Activated naive CD4-positive, alpha-beta T cell treated with anti-CD3 and anti-CD28 coated beads, Interleukin-2, amount 50 U/mL, for 16 hours (primary cell): ENCODE data around the gene STMN3.
A peak's percentile ranks its signal among the peaks of the same experiment; 100 is the strongest.

Experiments
- DNase-seq: peaks from one replicate; pipeline ENCODE4 v3.0.0-alpha.2; 2020

Gene STMN3

DNA sequence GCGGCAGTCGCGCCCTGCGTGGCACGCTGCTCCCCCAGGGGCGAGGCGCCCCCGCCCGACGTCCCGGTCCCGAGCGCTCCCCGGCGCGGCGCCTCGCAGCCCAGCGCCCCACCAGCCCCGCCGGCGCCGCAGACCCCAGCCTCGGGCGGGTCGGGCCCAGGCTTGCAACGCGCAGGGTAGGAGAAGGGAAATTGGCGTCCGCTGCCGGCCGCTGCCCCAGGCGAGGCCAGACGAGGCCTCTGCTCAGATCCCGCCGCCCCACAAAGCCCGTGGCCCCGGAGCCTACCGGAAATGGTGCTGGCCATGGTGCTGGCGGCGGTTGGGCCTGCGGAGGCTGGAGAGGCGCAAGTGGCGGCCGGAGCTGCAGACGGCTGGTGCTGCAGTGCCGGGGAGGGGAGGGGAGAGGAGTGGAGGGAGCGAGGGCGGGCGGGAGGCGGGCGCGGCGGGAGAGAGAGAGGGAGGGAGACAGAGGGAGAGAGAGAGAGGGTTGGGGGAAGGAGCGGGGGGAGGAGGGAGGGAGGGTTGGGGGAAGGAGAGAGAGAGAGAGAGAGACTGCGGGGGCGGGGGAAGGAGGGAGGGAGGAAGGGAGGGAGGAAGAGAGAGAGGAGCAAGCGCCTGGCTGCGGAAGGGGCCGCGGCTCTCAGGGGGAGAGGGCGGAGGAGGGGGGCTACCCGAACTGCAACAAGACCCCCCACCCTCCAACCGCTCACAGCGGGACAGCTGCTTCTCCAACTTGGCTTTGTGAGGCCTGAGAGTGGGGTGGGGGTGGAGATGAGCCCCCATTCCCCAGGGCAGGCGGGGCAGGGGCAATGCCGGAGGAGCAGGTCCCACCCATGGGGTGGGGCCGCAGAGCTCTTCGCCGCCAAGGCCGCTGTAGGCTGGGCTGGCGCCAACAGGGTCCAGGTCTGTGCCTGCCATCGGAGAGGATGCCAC, at the start of gene STMN3:
Gene STMN3 (minus strand): TSS at position 384 of the 933 bp plus-strand sequence. CDS start 79 bp downstream, at position 305.
- peak; percentile 63 for DNase-seq

DNA sequence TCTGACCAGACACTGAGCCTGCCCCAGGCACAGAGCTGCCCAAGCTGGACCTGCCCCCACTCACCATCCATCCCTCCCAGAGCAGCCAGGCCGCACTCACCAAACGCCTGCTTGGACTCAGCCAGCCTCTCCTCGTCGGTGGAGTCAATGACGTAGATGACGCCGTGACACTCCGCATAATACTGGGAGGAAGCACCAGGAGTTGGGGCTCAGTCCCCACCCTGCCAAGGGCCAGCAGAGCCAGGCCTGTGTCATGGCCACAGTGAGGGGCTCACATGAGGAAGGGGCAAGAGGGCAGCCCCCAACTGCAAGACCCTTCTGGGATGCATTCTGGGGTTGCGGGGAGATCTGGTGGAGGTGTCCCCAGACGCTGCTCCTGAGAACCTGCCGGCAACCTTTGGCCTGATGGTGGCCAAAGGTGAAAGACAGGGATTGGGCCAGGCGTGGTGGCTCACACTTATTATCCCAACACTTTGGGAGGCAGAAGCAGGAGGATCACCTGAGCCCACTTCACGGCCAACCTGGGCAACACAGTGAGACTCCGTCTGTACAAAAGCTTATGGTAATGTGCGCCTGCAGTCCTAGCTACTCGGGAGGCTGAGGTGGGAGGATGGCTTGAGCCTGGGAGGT, 48.9 kb upstream of the STMN3 start:
- no peak for DNase-seq

DNA sequence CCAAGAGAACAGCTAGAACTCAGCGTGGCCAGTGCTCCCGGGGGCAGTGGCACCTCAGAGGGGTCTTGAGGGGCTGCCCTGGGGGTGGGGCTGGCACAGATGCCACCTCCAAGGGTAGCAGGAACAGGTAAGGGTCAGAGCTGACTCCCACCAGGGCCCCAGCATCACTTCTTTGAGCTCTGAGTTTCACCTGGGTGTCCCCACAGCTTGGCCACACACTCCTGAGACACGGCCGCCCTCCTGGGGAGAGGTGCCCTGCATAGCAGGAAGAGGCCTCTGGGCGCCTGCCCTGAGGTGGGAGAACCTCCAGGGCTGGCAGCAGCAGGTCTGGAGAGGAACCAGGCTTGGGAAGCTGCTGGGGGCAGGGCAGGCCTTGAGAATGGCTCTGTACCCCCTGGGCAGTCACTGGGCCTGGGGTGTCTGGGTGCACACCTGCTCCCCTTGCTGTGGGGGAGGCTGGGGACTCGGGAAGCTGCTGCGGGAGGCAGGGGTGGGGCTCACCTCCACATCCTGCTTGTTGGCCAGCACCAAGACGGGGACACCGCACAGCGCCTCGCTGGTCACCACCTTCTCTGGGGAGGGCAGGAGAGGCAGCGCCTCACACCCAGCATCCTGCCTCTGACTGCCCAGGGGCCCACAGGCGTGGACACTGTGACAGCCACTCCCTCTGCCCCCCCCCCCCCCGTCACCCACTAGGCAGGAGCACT, 48.3 kb upstream of the STMN3 start:
- no peak for DNase-seq

DNA sequence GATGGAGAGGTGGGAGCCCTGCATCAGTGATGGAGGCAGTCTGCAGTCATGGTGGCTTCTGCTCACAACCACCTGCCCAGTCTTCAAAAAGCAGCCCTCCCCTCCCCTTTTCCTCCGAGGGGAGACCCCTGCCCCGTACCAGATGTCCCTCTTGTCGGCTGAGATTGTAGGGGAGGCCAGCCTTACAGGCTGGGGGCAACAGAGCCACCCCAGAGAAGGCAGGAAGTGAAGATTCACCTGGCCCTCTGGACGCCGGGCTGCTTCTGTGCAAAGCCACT, 47.8 kb upstream of the STMN3 start:
- DNase-seq, result no peak

DNA sequence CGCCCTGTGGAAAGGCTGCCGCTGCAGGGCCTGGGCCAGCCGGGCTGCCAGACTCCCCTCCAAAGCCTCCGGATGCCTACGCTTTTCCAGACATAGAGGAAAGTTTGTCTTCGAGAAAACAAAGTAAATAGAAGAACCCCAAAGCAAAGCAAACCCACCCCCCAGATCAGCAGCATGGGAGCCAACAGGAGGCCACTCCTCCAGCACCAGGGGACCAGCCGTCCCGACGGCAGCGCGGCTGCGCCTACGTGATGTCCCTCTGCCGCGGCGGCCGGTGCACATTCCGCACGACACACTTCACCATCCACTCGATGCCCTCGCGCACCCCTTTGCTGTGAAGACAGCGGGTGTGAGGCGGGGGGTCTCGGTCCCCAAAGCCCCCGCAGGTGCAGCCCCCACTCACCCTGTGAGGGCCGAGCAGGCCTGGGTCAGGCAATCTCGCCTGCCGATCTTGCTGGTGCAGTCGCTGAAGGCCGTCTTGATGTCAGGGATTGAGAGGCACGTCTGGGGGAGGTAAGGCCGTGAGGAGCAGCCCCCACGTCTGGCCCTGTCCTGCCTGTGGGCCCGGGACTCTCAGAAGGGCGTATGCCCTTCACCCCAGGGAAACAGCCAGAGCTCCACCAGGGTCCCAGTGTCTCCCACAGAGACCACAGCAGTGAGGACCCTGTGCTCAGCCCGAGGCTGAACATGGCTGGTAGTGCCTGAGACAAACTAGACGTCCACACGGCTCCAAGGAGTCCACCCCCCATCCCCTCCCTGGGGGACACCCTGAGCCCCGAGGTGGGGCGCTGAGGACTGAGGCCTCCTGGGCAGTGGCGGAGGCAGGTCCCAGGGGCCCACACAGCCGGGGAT, 47.2 kb upstream of the STMN3 start:
- peak; percentile 10 for DNase-seq

DNA sequence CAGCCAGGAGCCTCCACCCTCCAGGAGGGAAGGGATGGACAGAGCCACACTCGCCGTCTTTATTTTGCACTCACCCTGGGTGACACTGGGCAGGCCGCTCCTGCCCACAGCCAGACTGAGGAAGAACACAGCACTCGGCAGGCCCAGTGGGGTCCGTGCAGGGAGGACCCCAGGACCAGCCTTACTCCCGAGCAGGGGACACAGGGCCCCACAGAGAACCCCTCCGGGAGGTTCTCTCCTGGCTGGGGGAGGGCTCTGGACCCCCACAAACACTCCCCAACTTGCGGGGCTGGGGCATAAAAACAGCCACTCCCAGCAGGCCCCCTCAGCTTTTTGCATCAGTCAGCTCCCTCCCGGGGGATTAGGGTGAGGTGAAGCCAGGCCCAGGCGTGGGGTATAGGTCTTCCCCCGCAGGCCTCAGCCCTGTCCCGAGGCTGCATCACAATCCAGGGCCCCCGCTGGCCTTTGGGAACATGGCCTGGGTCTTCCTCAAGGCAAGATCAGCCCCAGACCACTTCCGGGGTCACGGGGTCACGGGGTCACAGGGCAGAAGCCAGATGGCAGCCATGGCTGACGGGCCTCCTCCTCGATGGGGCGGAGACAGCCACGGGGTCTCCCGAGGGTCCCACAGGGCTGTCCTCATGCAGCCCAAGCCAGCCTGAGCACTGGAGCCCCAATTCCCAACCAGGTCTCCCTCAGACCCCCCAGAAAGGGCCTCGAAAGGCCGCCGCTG, 46.4 kb upstream of the STMN3 start:
- peak; percentile 10 for DNase-seq

DNA sequence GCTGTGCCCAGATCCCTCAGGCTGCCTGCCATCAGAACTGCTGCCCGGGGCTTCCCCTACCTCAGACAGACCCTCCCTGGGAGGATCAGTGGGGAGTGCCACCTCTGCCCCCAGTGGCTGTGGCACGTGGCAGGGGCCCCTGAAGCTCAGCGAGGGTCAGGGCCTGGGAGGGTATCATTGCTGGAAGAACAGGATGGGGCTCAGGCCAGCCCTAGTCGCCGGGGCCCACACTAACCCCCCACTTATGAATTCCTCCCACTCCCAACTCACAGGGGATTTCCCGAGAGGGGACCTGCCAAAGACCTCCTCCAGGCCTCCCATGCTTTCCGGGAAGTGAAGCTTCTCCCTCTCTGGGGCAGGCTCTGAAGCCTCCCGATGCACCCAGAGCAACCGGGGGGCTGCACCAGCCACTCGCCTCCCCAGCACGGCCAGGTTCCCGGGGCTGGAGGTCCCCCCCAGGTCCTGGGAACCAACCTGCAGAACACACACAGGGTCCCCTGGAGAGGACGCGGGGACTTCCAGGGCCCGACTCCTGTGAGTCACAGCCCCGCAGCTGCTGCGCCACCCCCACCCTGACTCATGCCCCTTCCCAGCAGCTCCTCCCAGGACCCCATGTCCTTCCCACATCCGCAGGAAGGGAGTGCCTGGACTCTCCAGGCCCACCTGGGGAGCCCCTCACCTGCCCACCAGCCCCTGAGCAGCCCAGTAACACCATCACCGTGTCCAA, 45.7 kb upstream of the STMN3 start:
- peak; percentile 47 for DNase-seq

DNA sequence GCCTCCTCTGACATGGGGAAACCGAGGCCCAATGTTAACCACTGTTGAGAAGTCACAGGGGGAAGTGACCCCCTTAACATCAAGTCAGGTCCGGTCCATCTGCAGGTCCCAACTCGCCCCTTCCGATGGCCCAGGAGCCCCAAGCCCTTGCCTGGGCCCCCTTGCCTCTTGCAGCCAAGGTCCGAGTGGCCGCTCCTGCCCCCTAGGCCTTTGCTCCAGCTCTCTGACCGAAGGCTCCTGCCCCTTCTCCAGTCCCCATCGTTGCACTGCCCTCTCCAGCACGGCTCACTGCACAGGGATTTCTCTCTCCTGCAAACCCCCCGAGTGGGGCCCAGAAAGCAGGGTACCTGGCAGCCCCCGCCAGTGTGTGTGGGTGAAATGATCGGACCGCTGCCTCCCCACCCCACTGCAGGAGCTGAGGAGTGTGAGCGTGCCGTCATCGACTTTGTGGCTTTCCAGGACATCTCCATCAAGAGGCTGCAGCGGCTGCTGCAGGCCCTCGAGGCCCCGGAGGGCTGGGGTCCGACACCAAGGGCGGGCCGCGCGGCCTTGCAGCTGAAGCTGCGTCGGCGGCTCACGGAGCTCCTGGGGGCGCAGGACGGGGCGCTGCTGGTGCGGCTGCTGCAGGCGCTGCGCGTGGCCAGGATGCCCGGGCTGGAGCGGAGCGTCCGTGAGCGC, 44.8 kb upstream of the STMN3 start:
- no peak for DNase-seq

DNA sequence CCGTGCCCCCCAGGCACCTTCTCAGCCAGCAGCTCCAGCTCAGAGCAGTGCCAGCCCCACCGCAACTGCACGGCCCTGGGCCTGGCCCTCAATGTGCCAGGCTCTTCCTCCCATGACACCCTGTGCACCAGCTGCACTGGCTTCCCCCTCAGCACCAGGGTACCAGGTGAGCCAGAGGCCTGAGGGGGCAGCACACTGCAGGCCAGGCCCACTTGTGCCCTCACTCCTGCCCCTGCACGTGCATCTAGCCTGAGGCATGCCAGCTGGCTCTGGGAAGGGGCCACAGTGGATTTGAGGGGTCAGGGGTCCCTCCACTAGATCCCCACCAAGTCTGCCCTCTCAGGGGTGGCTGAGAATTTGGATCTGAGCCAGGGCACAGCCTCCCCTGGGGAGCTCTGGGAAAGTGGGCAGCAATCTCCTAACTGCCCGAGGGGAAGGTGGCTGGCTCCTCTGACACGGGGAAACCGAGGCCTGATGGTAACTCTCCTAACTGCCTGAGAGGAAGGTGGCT, 44.2 kb upstream of the STMN3 start:
- peak; percentile 14 for DNase-seq

DNA sequence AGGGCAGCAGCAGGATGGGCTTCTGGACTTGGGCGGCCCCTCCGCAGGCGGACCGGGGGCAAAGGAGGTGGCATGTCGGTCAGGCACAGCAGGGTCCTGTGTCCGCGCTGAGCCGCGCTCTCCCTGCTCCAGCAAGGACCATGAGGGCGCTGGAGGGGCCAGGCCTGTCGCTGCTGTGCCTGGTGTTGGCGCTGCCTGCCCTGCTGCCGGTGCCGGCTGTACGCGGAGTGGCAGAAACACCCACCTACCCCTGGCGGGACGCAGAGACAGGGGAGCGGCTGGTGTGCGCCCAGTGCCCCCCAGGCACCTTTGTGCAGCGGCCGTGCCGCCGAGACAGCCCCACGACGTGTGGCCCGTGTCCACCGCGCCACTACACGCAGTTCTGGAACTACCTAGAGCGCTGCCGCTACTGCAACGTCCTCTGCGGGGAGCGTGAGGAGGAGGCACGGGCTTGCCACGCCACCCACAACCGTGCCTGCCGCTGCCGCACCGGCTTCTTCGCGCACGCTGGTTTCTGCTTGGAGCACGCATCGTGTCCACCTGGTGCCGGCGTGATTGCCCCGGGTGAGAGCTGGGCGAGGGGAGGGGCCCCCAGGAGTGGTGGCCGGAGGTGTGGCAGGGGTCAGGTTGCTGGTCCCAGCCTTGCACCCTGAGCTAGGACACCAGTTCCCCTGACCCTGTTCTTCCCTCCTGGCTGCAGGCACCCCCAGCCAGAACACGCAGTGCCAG, 43.6 kb upstream of the STMN3 start, which contains the start of gene TNFRSF6B:
Gene TNFRSF6B (plus strand): TSS at position 25 of the 729 bp plus-strand sequence. CDS start 116 bp downstream, at position 141.
- peak; percentile 44 for DNase-seq

DNA sequence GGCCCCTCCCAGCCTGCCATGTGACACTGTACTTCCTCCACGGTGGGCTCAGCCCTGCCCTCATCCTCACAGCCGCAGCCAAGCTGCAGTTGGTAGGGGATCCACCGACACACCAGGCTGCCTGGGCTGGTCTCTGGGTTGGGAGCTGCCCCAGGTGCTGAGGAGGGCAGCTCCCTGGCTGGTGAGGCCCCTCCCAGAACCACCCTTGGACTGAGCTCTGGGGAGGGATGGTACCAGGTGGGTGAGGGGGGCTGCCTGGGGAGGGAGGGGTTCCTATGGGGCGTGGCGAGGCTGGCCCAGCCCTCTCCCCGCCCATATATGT, 43.0 kb upstream of the STMN3 start:
- DNase-seq, result peak; percentile 35

DNA sequence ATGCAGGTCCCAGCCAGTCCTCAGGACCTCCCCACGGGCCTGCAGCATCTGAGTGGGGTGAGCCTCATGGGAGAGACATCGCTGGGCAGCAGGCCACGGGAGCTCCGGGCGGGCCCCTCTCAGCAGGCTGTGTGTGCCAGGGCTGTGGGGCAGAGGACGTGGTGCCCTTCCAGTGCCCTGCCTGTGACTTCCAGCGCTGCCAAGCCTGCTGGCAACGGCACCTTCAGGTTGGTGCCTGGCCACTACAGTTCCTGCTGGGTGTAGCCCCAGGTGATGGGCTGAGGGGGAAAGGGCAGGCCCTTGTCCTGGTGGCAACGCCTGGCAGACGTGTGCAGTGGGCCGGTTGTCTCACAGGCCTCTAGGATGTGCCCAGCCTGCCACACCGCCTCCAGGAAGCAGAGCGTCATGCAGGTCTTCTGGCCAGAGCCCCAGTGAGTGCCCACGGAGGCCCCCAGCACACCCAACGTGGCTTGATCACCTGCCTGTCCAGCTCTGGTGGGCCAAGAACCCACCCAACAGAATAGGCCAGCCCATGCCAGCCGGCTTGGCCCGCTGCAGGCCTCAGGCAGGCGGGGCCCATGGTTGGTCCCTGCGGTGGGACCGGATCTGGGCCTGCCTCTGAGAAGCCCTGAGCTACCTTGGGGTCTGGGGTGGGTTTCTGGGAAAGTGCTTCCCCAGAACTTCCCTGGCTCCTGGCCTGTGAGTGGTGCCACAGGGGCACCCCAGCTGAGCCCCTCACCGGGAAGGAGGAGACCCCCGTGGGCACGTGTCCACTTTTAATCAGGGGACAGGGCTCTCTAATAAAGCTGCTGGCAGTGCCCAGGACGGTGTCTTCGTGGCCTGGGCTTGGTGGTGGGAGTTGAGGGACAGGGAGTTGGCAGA, 42.4 kb upstream of the STMN3 start:
- peak; percentile 13 for DNase-seq

DNA sequence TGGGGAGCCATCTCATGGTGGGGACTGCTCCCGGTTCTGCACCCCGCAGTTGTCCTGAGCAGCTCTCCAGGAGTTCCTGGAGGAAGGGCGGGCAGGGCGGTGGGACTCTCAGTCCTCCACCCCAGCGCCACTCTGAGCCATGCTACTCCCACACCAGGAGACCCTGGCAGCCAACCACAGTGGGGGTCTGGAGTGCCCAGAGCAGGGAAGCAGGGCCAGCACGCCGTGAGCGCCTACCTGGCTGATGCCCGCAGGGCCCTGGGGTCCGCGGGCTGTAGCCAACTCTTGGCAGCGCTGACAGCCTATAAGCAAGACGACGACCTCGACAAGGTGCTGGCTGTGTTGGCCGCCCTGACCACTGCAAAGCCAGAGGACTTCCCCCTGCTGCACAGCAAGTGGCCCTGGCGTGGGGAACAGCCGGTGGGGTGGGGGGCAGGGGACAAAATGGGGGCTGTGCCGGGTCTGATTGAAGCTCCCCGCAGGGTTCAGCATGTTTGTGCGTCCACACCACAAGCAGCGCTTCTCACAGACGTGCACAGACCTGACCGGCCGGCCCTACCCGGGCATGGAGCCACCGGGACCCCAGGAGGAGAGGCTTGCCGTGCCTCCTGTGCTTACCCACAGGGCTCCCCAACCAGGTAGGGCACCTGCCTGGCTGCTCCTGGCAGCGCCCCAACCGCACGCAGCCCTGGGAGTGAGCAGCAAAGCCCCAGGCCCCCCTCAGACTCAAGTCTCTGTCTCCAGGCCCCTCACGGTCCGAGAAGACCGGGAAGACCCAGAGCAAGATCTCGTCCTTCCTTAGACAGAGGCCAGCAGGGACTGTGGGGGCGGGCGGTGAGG, 41.6 kb upstream of the STMN3 start:
- no peak for DNase-seq

DNA sequence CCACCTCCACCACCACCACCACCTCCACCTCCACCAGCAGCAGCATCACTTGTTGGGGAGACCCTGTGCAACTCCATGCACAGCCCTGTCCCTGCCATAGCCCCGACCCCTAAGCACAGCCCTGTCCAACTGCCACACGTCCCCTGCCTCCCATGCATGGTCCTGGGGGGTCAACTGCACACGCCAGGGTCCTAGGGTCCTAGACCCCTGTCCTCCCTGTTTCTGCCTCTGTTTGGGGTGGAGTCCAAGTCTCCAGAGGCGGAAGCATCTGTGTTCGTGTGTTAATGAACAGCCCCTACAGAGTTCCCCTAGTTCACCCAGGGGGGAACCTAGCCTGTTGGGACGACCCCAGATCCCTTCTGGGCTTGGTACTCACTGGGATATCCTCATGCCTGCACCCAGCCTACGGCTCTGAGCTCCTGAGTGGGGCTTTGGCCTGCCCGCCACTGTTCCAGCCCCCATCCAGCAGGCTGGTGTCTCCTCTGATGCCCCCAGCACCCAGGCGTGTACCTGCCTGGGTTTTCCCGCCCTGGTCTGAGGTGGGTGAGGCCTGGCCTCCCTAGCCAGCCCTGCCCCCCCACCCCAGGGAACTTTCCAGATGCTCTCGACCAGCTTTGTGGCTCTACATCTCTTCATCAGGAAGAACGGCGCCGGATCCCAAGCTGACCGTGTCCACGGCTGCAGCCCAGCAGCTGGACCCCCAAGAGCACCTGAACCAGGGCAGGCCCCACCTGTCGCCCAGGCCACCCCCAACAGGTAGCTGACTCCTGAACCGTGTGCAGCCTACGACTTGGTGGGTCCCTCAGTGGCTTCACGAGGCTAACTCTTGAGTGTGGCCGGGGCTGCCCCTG, 40.7 kb upstream of the STMN3 start:
- DNase-seq, result no peak

DNA sequence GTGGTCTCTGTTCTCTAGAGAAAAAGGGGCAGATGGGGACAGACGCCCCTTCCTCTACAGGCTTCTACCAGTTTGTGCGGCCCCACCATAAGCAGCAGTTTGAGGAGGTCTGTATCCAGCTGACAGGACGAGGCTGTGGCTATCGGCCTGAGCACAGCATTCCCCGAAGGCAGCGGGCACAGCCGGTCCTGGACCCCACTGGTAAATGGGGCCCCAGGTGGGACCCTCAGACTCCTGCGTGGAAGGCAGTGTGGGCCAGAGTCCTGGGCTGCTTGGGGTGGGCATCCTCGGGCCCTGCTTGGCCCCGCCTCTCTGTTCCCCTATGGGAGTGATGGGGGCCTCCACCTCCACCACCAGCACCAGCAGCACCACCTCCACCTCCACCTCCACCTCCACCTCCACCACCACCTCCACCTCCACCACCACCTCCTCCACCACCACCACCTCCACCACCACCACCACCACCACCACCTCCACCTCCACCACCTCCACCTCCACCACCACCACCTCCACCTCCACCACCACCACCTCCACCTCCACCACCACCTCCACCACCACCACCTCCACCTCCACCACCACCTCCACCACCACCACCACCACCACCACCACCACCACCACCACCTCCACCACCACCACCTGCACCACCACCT, 40.0 kb upstream of the STMN3 start:
- DNase-seq, result no peak

DNA sequence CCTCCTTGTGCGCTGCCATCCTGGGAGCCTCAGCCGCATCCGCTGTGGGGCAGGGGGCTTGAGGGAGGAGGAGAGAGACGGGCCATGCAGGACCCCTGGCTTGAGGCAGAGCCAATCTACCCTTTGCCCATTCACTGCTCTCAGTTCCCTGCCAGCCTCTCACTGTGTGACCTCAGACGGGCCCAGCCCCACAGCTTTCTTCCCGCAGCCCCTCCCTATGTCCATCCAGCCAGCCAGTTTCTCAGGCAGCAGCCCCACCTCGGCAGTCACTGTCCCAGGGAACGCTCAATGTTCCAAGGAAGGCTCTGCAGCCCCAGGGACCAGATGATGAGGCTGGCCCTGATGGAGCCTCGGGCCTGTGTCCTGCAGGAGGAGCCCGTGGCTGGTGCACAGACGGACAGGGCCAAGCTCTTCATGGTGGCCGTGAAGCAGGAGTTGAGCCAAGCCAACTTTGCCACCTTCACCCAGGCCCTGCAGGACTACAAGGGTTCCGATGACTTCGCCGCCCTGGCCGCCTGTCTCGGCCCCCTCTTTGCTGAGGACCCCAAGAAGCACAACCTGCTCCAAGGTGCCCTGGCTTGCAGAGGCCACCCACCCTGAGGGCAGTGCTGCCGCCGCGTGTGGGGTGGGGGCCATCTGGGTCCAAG, 39.3 kb upstream of the STMN3 start:
- DNase-seq, result no peak
